IPS-NIHi7 (cell line): ENCODE measurements around the gene MDFI.
A peak's percentile ranks its signal among the peaks of the same experiment; 100 is the strongest.

Experiments
- DNase-seq: peaks from one replicate; pipeline ENCODE4 v3.0.0; 2012; ENCODE audit warnings: mixed read lengths; ENCODE audit errors: extremely low spot score

The MDFI gene

DNA sequence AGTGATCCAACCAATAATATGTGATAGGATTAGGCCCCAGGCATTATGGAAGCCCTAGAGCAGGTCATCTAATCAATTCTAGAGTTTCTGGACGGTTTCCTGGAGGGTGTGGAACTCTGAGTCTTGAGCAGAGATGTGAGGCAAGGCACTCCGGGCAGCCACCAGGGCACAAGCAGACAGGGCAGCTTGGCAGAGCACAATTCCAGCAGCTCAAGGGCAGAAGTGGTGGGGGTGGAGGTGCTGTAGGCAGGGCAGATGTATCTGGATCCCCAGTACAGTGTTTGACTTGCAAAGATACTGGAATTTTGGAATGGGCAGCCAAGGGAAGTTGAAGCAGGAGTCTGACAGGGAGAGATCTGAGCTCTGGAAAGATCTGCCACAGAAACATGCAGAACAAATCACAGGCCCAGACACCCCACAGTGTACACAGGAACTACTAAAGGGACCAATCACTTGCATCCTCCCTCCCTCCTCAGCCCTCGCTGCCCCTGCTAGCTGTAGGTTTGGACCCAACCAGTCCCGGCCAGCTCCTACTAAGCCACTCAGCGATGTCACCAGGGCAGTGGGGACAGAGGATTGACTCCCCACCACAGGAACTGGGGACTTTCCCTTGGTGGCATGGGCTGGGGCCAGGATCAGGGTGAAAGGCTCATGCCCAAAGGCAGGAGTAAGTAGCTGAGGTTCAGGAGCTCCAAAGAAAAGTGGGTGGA, 50.1 kb downstream of the MDFI start:
- DNase-seq: no peak

- no peak for DNase-seq
These were observed 51.1 kb downstream of the MDFI start for GRCh38 chr6:41689171-41690008.

DNA sequence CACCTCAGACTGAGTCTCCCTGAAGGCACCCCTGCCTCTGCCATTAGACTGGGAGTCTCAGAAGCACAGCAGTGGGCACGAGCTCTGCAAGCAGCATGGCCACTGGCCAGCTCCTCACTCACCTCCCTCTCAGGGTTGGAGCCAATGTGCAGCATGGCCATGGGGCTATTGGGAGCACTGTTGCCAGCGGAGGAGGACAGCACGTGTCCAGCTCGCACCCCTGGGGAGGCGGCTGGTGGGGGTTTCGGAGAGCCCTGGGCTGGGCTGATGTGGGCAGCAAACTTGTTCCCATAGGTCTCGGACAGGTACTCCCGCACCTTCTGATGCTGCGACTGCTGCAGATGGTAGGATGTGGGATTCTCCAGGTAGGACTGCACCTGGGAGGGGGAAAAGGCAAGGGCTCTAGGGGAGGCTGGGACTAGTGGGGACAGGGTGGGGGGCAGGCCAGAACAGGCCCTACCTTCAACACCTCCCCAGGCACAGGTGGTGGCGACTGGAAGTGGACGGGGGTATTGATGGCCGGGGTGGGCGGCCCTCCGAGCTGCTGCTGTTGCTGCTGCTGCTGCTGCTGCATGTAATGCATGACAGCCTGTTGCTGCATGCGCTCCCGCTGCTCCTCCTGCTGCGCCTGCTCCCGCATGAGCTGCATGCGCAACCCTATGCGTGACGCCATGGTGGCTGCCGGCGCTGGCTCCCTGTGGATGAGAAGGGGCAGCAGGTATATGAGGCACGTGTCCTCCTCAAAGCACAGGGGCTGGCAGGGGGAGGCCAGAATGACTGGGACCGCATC, 52.5 kb downstream of the MDFI start:
- no peak for DNase-seq

GRCh38 chr6:41691426-41692079, 53.3 kb downstream of the MDFI start:
- DNase-seq: no peak

DNA sequence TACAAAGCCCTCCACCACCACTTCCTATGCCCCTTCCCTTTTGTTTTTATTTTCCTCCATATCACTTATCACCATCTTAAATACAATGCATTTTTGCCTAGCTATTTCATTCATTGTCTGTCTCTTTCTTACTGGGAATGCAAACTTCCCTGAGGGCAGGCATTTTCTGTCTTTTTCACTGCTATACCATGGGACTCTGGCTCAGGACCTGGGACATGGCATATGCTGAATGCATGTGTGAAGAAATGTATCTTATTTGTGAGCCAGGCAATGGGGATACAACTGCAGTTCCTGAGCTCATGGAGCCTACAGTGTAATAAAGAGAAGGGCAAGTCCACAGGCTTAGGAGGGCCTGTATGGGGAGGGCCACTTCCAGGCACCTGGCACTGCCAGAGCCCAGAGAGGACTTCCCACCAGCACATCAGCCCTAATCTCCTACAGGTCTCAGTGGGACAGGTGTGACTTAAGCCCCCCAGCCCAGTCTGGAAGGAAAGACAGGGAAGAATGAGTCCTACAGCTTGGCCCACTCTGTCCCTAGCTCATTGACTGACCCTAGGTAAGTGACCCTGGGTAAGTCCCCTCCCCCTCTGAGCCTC, 53.9 kb downstream of the MDFI start:
- DNase-seq: no peak

- DNase-seq: no peak
These were observed 54.5 kb downstream of the MDFI start for GRCh38 chr6:41692730-41693129.

- DNase-seq: no peak
These were observed 55.3 kb downstream of the MDFI start for GRCh38 chr6:41693281-41694240.

DNA sequence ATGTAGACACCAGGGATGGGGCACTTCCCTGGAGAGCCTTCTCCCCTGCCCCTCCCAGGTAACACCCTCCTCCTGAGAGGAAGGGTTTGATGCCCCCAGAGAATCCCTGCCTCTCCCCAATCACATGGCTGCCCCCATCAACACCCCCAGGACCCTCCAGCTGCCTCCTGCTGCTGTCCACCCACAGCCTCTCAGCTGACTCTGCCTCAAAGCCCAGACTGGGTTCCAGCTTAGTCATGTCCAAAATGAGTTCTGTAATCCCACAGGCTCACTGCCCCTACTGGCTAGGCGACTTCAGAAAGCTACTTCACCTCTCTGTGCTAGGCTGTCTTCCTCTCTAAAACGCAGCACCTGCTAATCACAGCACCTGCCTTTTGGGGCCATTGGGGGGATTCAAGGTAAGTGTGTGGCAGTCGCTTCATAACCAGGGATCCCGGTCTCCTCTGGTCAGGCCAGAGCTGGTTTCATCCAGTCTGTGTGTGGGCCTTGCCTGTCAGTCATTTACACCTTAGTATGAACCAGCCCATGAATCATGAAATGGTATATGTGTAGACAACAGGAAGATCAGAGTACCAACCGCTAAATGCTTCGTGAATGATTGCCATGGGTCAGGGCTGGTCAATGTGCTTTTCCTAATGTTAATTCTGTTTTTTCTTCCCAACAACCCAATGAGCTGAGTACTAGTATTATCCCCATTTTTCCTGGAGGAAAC, 56.7 kb downstream of the MDFI start:
- no peak for DNase-seq

GRCh38 chr6:41695825-41696224, 57.6 kb downstream of the MDFI start:
- no peak for DNase-seq

GRCh38 chr6:41696788-41697187, 58.5 kb downstream of the MDFI start:
- DNase-seq: no peak

- no peak for DNase-seq
These were observed 59.9 kb downstream of the MDFI start for GRCh38 chr6:41697861-41698781.

DNA sequence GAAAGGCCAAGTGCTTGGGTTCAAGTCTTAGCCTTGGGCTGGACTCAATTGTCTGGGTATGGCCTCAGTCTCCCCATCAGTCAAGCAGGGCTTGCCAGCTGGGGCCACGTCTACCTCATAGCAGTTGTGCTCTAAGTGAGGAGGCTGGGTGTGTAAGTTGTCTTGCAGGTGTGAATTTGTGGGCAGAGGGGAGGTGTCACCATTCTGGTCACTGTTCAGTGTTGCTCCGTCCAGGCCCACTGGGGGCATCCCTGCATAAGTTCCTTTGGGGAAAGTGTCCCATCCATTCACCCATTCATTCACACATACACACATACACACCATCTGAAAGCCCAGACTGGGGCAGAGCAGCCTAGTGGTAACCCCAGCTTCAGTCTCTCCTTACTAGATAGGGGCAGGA, 60.8 kb downstream of the MDFI start:
- DNase-seq: no peak

GRCh38 chr6:41700463-41701347, 62.4 kb downstream of the MDFI start:
- peak; percentile 60 for DNase-seq

DNA sequence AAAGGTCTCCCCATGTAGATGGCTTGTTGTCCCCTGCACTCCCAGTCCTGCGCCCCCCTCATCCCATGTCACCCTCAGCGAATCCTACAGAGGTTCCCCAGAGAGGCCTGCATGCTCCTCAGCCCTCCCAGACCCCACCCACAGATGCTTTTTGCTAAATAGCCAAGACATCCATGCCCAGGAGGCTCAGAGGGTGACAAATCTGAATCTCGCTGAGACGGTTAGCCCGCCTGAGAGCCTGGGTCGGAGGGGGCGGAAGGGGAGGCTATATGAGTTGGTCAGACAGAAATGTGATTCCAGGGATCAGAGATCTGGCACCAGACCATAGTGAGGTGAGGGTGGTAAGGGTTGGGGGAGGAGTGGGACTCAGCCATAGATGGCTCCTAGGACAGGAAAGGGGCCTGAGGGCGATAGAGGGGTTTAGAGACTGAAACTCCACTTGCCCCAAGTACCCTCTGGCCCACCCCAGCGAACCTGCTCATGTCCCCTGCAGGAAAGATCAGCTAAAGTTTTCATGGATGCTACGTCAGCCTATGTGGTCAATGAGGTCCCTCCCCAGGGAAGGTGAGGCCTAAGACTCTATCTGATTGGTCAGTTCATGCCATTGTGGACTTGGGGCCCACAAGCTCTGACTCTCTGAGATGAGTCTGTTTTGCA, 63.9 kb downstream of the MDFI start:
- no peak for DNase-seq

- no peak for DNase-seq
These were observed 64.7 kb downstream of the MDFI start for GRCh38 chr6:41702771-41703494.
